ENCODE data around the gene NLRC4.
A peak's percentile ranks its signal among the peaks of the same experiment; 100 is the strongest.

DNA sequence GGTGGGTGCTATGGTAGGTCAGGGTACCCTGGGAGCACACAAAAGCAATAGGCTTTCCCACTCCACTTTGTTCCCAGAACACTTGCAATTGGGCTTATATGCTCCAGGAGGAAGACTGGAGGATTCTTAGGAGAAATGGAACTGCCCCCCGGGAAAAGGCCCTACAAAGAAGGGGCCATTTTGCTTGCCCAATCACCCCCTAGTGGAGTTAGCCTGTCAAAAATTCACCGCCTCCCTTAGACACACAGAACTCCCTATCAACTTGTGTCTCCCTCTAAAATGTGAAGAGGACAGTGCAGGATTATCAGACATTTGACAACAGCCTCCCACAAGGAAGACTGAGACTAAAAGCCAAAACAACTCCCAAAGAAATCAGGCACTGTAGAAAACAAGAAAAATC is 36.5 kb downstream of the NLRC4 start:
- TF ChIP-seq POLR2AphosphoS5 (IDR thresholded peaks at IDR 0.05; ENCODE audit: low read depth, low read length) (no peak), RAD21 (IDR thresholded peaks at IDR 0.05 in 1 of 2, conservative IDR thresholded peaks at IDR 0.05 in 1 of 2; ENCODE audit: low read depth in 2 of 2, low read length in 2 of 2) (no peak), YY1 (IDR thresholded peaks at IDR 0.05; ENCODE audit: low read depth, low read length) (0 out of 2 replicates have a peak, but pooled peaks have one; percentile 36), ZNF274 (IDR thresholded peaks at IDR 0.05; ENCODE audit: borderline replicate concordance, extremely low read depth, low read length) (no peak), FOSL1 (IDR thresholded peaks at IDR 0.05; ENCODE audit: insufficient read depth, low read depth, low read length) (no peak), POLR2A (IDR thresholded peaks at IDR 0.05; ENCODE audit: control extremely low read depth in 1 of 2, low read depth in 2 of 2, low read length in 2 of 2) (no peak)
- TF ChIP-seq, protein P1, sequence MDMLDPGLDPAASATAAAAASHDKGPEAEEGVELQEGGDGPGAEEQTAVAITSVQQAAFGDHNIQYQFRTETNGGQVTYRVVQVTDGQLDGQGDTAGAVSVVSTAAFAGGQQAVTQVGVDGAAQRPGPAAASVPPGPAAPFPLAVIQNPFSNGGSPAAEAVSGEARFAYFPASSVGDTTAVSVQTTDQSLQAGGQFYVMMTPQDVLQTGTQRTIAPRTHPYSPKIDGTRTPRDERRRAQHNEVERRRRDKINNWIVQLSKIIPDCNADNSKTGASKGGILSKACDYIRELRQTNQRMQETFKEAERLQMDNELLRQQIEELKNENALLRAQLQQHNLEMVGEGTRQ (IDR thresholded peaks at IDR 0.05; ENCODE audit: low read length) = no peak
- TF ChIP-seq, protein P2, sequence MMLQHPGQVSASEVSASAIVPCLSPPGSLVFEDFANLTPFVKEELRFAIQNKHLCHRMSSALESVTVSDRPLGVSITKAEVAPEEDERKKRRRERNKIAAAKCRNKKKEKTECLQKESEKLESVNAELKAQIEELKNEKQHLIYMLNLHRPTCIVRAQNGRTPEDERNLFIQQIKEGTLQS (IDR thresholded peaks at IDR 0.05; ENCODE audit: insufficient read depth, low read depth, low read length) = no peak

All from H1 (cell line).